HG03108 (cell line): ENCODE measurements around the gene TNS1.

Experiments
- ATAC-seq: cut with Tn5 transposase; IDR thresholded peaks from one replicate; pipeline ENCODE4 v1.9.1; 2021; ENCODE audit warnings: moderate library complexity; ENCODE audit not compliant: unreplicated experiment

TNS1 gene

GRCh38 chr2:217835931-217836891, 166.6 kb downstream of the TNS1 start:
- no peak for ATAC-seq

- no peak for ATAC-seq
Observed at GRCh38 chr2:217834744-217835513, 167.9 kb downstream of the TNS1 start.

- no peak for ATAC-seq
Observed at GRCh38 chr2:217834057-217834620, 168.7 kb downstream of the TNS1 start.

- no peak for ATAC-seq
Observed at GRCh38 chr2:217833439-217833838, 169.4 kb downstream of the TNS1 start.

- ATAC-seq, result no peak
Observed at GRCh38 chr2:217832987-217833386, 169.8 kb downstream of the TNS1 start.

GRCh38 chr2:217832115-217832514, 170.7 kb downstream of the TNS1 start:
- no peak for ATAC-seq

GRCh38 chr2:217831306-217831705, 171.5 kb downstream of the TNS1 start:
- no peak for ATAC-seq

- ATAC-seq, result no peak
Observed at GRCh38 chr2:217830807-217831206, 172.0 kb downstream of the TNS1 start.

GRCh38 chr2:217830061-217830460, 172.7 kb downstream of the TNS1 start:
- ATAC-seq, result no peak

GRCh38 chr2:217829420-217829819, 173.4 kb downstream of the TNS1 start:
- no peak for ATAC-seq

- ATAC-seq, result no peak
Observed at GRCh38 chr2:217828336-217828735, 174.5 kb downstream of the TNS1 start.

- ATAC-seq, result no peak
Observed at GRCh38 chr2:217827430-217828201, 175.2 kb downstream of the TNS1 start.

- no peak for ATAC-seq
Observed at GRCh38 chr2:217826991-217827390, 175.8 kb downstream of the TNS1 start.

GRCh38 chr2:217826520-217826919, 176.3 kb downstream of the TNS1 start:
- ATAC-seq, result no peak

GRCh38 chr2:217825469-217826235, 177.1 kb downstream of the TNS1 start:
- ATAC-seq, result no peak

- ATAC-seq, result no peak
Observed at GRCh38 chr2:217824223-217824622, 178.6 kb downstream of the TNS1 start.

- no peak for ATAC-seq
Observed at GRCh38 chr2:217823626-217824025, 179.2 kb downstream of the TNS1 start.

GRCh38 chr2:217822296-217823252, 180.2 kb downstream of the TNS1 start:
- no peak for ATAC-seq
